Chondrocyte (in vitro differentiated cells): Measurements from ENCODE around the gene CDHR3. TPM values are rescaled to one million over a fixed set of nuclear protein-coding genes. Genes with fewer than 3 reads are reported as not detected.

Source experiments
- DNase-seq: peaks from one replicate; pipeline ENCODE4 v3.0.0; 2021; ENCODE audit warnings: mixed read lengths, low spot score
- H3K27ac Mint-ChIP-seq: one replicate; pipeline ENCODE4 v1.8.0; 2021; ENCODE audit warnings: mild to moderate bottlenecking, moderate library complexity, mixed read lengths; ENCODE audit not compliant: unreplicated experiment
- H3K27me3 Mint-ChIP-seq: 2 replicates; pipeline ENCODE4 v1.8.0; 2021; ENCODE audit warnings: low read depth, mixed read lengths
- H3K36me3 Mint-ChIP-seq: 2 replicates; pipeline ENCODE4 v1.8.0; 2021; ENCODE audit warnings: low read depth, mixed read lengths
- H3K4me1 Mint-ChIP-seq: 2 replicates; pipeline ENCODE4 v1.8.0; 2021; ENCODE audit warnings: low read depth, mild to moderate bottlenecking, mixed read lengths
- H3K4me3 Mint-ChIP-seq: one replicate; pipeline ENCODE4 v1.8.0; 2021; ENCODE audit warnings: mild to moderate bottlenecking, moderate library complexity, mixed read lengths; ENCODE audit not compliant: unreplicated experiment
- H3K9me3 Mint-ChIP-seq: 2 replicates; pipeline ENCODE4 v1.8.0; 2021; ENCODE audit warnings: low read depth, mixed read lengths
- total RNA-seq: library from RNA; stranded (reverse); gene quantifications from 3 replicates; pipeline ENCODE4 v1.2.1, GENCODE V29; 2021
- TF ChIP-seq, protein P1 (sequence below): fragments of 200-600 bp; sonication (generic); IDR thresholded peaks from 2 replicates; pipeline ENCODE4 v1.5.0; 2021; ENCODE audit warnings: antibody characterized with exemption, mild to moderate bottlenecking, moderate library complexity

Gene CDHR3
- total RNA-seq, 1 donor from 2014 or later, result 1.0 TPM

DNA sequence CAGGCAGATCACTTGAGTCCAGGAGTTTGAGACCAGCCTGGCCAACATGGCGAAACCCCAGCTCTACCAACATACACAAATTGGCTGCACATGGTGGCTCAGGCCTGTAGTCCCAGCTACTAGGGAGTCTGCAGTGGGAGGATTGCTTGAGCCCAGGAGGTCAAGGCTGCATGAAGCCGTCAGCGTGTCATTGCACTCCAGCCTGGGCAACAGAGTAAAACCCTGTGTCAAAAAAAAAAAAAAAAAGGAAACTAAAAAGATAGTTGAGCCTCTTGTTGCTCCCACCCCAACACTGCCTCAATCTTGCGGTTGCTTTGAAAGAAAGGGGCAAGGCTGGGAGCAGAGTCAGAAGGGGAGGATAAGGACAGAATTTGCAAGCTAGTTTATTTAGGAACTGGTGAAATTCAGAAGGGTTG lies 79.1 kb downstream of the CDHR3 start:
- H3K4me1 Mint-ChIP-seq, result peaks cover 41% of the 10 kb centered on the region
- H3K4me3 Mint-ChIP-seq, result no peak overlapping the region
- H3K27ac Mint-ChIP-seq, result peak overlapping the region; percentile 60
- DNase-seq, result no peak
- TF ChIP-seq, protein P1, sequence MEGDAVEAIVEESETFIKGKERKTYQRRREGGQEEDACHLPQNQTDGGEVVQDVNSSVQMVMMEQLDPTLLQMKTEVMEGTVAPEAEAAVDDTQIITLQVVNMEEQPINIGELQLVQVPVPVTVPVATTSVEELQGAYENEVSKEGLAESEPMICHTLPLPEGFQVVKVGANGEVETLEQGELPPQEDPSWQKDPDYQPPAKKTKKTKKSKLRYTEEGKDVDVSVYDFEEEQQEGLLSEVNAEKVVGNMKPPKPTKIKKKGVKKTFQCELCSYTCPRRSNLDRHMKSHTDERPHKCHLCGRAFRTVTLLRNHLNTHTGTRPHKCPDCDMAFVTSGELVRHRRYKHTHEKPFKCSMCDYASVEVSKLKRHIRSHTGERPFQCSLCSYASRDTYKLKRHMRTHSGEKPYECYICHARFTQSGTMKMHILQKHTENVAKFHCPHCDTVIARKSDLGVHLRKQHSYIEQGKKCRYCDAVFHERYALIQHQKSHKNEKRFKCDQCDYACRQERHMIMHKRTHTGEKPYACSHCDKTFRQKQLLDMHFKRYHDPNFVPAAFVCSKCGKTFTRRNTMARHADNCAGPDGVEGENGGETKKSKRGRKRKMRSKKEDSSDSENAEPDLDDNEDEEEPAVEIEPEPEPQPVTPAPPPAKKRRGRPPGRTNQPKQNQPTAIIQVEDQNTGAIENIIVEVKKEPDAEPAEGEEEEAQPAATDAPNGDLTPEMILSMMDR, result no peak
- H3K36me3 Mint-ChIP-seq, result no peaks in the 10 kb centered on the region
- peaks cover 16% of the 10 kb centered on the region for H3K27me3 Mint-ChIP-seq
- no peaks in the 10 kb centered on the region for H3K9me3 Mint-ChIP-seq

- no peaks in the 10 kb centered on the region for H3K36me3 Mint-ChIP-seq
- H3K4me1 Mint-ChIP-seq, result peaks cover 28% of the 10 kb centered on the region
- no peak overlapping the region for H3K27ac Mint-ChIP-seq
- H3K4me3 Mint-ChIP-seq, result no peak overlapping the region
- TF ChIP-seq, protein P1, result no peak
- H3K27me3 Mint-ChIP-seq, result peaks cover 14% of the 10 kb centered on the region
- no peak for DNase-seq
- H3K9me3 Mint-ChIP-seq, result no peaks in the 10 kb centered on the region
Observed at GRCh38 chr7:106045139-106045538, 82.1 kb downstream of the CDHR3 start.

DNA sequence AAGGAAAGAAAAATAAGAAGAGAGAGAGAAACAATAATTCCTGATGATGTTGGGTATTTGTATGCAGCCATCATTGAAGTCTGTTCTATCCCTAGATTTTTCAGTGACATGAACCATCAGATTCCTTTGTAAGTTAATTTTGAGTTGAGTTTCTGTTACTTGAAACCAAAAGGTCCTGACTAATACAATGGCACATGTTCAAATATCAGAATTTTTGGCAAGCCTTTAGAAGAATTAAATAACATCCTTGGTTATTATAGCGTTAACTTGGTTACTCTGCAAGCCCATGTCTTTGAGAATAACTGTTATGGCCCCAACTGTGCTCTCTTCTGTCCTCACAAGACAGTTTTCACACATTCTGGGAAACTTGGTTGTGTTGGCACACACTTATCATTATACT lies 82.5 kb downstream of the CDHR3 start:
- no peak for DNase-seq
- Mint-ChIP-seq H3K36me3 (no peaks in the 10 kb centered on the region), H3K27me3 (peaks cover 14% of the 10 kb centered on the region), H3K4me3 (no peak overlapping the region), H3K27ac (no peak overlapping the region), H3K4me1 (peaks cover 27% of the 10 kb centered on the region), H3K9me3 (no peaks in the 10 kb centered on the region)
- TF ChIP-seq, protein P1, result no peak

GRCh38 chr7:106047184-106047583 lies 84.1 kb downstream of the CDHR3 start:
- H3K4me1 Mint-ChIP-seq, result peaks cover 20% of the 10 kb centered on the region
- peaks cover 15% of the 10 kb centered on the region for H3K27me3 Mint-ChIP-seq
- DNase-seq, result no peak
- H3K4me3 Mint-ChIP-seq, result no peak overlapping the region
- no peak overlapping the region for H3K27ac Mint-ChIP-seq
- no peaks in the 10 kb centered on the region for H3K36me3 Mint-ChIP-seq
- H3K9me3 Mint-ChIP-seq, result no peaks in the 10 kb centered on the region
- TF ChIP-seq, protein P1, result no peak

DNA sequence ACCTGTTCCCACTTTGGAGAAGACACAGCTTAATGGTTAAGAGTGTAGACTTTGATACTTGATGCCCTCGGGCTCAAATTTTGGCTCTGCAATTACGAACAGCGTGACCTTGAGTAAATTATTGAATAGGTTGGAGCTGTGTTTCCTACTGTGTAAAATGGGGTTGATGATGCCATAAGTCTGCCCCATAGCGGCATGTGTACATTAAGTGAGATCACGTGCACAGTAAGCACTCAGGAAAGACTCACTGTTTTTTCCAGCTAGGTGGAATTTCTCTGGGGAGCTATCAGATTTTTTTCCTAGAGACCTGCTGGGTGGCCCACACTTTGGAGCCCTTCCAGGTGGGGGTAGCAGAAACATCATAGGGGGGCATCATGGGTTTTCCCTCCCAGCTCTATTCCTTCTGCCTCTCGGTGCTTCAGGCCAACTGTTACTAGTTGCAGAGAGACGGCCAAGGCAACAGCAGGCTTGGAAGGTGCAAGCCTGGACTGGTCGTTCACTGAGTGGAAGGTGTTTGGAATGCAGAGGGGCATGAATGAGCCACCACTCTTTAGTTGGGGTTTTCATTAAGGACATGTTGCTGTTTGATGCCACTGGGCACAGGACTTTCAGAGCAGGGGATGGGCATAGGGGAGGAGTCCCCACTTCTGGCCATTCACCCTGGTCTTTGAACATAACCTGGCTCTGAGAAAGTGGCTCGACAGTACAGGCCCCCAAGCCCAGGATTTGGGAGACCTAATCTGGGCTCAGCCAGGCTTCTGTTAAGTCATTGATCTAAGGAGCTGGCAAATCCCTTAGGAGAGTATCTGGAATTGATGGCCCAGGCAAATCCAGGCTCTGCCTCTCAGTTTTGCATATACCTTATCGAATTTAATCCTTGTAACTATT lies 85.0 kb downstream of the CDHR3 start:
- Mint-ChIP-seq H3K9me3 (no peaks in the 10 kb centered on the region), H3K4me3 (no peak overlapping the region), H3K27me3 (peaks cover 17% of the 10 kb centered on the region), H3K4me1 (peaks cover 12% of the 10 kb centered on the region), H3K27ac (no peak overlapping the region), H3K36me3 (no peaks in the 10 kb centered on the region)
- DNase-seq, result no peak
- TF ChIP-seq, protein P1, result no peak
